ENCODE measurements around the gene ZNF611. TPM values are rescaled to one million over a fixed set of nuclear protein-coding genes. Genes with fewer than 3 reads are reported as not detected.
"Not testable (repeated sequence)": the region's sequence is repeated elsewhere in the genome, so short reads cannot be mapped to it uniquely, and the experiment has no call there.

The ZNF611 gene
- total RNA-seq, 1 experiment from 2014 or later, result 22.4 TPM

DNA sequence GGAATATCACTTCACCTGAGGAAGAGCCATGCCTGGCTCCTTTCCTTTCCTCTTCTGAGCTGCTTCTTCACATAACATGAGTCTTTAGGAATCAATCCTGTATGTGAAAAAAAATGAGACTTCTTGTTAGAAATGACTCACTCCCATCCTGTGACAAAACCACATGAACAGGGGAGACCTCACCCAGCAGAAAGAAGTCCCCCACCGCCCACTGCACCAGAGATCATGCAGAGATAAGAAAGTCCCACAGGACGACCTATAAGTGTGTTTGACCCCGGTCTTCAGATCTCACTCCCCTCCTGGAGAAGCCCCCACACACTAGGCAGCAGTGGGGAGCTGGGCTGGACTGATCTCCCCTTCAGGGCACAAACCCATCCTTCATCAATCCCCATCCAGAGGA, 44.0 kb upstream of the ZNF611 start:
- ATAC-seq (no peak), DNase-seq (ENCODE audit: low spot score) (no peak)
- Mint-ChIP-seq H3K36me3 (peaks cover 12% of the 10 kb centered on the region), H3K4me1 (peaks cover 7% of the 10 kb centered on the region; the same call in 1 of the 2 replicates), H3K4me3 (no peak overlapping the region), H3K27me3 (ENCODE audit: low read depth) (no peaks in the 10 kb centered on the region), H3K9me3 (no peaks in the 10 kb centered on the region), H3K27ac (no peak overlapping the region)
- no peak for TF ChIP-seq ZNF232 (CRISPR knock-in tag; IDR thresholded peaks at IDR 0.05)
- no peak for TF ChIP-seq KAT7 (CRISPR knock-in tag; IDR thresholded peaks at IDR 0.05; ENCODE audit: borderline replicate concordance)
- no peak for TF ChIP-seq CREM (CRISPR knock-in tag; IDR thresholded peaks at IDR 0.05)
- ChIA-PET CTCF (no interaction called here), POLR2A (no interaction called here)

DNA sequence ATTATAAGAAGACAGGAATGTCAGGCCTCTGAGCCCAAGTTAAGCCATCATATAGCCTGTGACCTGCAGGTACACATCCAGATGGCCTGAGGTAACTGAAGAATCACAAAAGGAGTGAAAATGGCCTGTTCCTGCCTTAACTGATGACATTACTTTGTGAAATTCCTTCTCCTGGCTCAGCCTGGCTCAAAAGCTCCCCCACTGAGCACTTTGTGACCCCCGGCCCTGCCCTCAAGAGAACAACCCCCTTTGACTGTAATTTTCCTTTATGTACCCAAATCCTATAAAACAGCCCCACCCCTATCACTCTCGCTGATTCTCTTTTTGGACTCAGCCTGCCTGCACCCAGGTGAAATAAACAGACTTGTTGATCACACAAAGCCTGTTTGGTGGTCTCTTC, 21.6 kb upstream of the ZNF611 start:
- Mint-ChIP-seq H3K27ac (peak overlapping the region; percentile 83), H3K9me3 (peaks cover 26% of the 10 kb centered on the region), H3K36me3 (peaks cover 26% of the 10 kb centered on the region), H3K4me1 (peaks cover 33% of the 10 kb centered on the region)
- POLR2A ChIA-PET; ATAC-seq; H3K4me3 Mint-ChIP-seq; H3K27me3 Mint-ChIP-seq (ENCODE audit: low read depth); CTCF ChIA-PET; DNase-seq (ENCODE audit: low spot score): not testable (repeated sequence)

- Mint-ChIP-seq H3K36me3 (peaks cover 13% of the 10 kb centered on the region), H3K9me3 (peaks cover 13% of the 10 kb centered on the region), H3K4me3 (no peak overlapping the region), H3K27me3 (ENCODE audit: low read depth) (peaks cover 6% of the 10 kb centered on the region), H3K27ac (no peak overlapping the region), H3K4me1 (peaks cover 23% of the 10 kb centered on the region)
- DNase-seq (ENCODE audit: low spot score) (no peak), ATAC-seq (no peak)
- POLR2A ChIA-PET, result no interaction called here
- no peak for TF ChIP-seq USF2 (CRISPR knock-in tag; IDR thresholded peaks at IDR 0.05)
- no peak for TF ChIP-seq MYBL2 (CRISPR knock-in tag; IDR thresholded peaks at IDR 0.05)
- TF ChIP-seq SP1 (CRISPR knock-in tag; conservative IDR thresholded peaks at IDR 0.05), result no peak
- TF ChIP-seq SMAD4 (CRISPR knock-in tag; IDR thresholded peaks at IDR 0.05), result no peak
- TF ChIP-seq, protein P1, sequence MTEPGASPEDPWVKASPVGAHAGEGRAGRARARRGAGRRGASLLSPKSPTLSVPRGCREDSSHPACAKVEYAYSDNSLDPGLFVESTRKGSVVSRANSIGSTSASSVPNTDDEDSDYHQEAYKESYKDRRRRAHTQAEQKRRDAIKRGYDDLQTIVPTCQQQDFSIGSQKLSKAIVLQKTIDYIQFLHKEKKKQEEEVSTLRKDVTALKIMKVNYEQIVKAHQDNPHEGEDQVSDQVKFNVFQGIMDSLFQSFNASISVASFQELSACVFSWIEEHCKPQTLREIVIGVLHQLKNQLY (CRISPR knock-in tag; IDR thresholded peaks at IDR 0.05), result no peak
- no peak for TF ChIP-seq NFATC4 (CRISPR knock-in tag; IDR thresholded peaks at IDR 0.05)
- no peak for TF ChIP-seq ZNF425 (CRISPR knock-in tag; conservative IDR thresholded peaks at IDR 0.05)
- no peak for TF ChIP-seq TCF7 (CRISPR knock-in tag; IDR thresholded peaks at IDR 0.05; ENCODE audit: low read depth)
- TF ChIP-seq, protein P2, sequence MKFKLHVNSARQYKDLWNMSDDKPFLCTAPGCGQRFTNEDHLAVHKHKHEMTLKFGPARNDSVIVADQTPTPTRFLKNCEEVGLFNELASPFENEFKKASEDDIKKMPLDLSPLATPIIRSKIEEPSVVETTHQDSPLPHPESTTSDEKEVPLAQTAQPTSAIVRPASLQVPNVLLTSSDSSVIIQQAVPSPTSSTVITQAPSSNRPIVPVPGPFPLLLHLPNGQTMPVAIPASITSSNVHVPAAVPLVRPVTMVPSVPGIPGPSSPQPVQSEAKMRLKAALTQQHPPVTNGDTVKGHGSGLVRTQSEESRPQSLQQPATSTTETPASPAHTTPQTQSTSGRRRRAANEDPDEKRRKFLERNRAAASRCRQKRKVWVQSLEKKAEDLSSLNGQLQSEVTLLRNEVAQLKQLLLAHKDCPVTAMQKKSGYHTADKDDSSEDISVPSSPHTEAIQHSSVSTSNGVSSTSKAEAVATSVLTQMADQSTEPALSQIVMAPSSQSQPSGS (CRISPR knock-in tag; IDR thresholded peaks at IDR 0.05; ENCODE audit: borderline replicate concordance, low read depth), result no peak
- TF ChIP-seq, protein P3, sequence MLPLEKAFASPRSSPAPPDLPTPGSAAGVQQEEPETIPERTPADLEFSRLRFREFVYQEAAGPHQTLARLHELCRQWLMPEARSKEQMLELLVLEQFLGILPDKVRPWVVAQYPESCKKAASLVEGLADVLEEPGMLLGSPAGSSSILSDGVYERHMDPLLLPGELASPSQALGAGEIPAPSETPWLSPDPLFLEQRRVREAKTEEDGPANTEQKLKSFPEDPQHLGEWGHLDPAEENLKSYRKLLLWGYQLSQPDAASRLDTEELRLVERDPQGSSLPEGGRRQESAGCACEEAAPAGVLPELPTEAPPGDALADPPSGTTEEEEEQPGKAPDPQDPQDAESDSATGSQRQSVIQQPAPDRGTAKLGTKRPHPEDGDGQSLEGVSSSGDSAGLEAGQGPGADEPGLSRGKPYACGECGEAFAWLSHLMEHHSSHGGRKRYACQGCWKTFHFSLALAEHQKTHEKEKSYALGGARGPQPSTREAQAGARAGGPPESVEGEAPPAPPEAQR (CRISPR knock-in tag; IDR thresholded peaks at IDR 0.05), result no peak
- TF ChIP-seq FOXJ3 (CRISPR knock-in tag; IDR thresholded peaks at IDR 0.05; ENCODE audit: borderline replicate concordance), result no peak
- TF ChIP-seq ZNF671 (CRISPR knock-in tag; IDR thresholded peaks at IDR 0.05), result no peak
- TF ChIP-seq ATF1 (CRISPR knock-in tag; IDR thresholded peaks at IDR 0.05), result no peak
- CTCF ChIA-PET, result interaction anchor here (1.1 kb wide), 1 partner anchor 14 kb away, joined by 4 read pairs; the partner anchor contains the start of gene ZNF611
Measured at GRCh38 chr19:52749780-52750179, 14.9 kb upstream of the ZNF611 start.

All from WTC11 (cell line).